ENCODE measurements around the gene PANK2. TPM values are rescaled to one million over a fixed set of nuclear protein-coding genes. Genes with fewer than 3 reads are reported as not detected.
A peak's percentile ranks its signal among the peaks of the same experiment; 100 is the strongest.

PANK2 gene
- total and polyA plus RNA-seq, 2 experiments from 2014 or later, result 36.1 to 72.0 TPM

DNA sequence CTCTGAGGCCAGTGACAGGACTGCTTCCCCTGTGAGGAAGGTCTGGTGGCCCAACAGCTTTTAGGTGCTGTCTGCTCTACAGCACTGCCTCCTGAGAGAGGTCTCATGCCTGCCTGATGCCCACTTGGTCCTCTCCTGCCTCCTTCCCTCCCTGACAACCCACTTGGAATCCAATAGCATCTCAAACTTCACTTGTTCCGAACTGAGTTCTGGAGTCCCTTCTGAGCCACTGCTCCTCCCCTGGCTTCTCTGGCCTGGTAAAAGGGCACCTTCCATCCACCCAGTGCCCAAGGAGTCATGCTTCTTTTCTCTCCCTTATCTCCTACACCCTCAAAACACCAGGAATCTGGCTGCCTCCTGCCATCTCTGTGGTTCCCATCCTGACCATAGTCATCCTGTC is 40.6 kb upstream of the PANK2 start (continued):
- TF ChIP-seq ZNF462 (CRISPR knock-in tag; IDR thresholded peaks at IDR 0.05) (no peak), EZH2 (IDR thresholded peaks at IDR 0.05; ENCODE audit: low read depth, unreplicated experiment) (no peak), REST (IDR thresholded peaks at IDR 0.05; ENCODE audit: unreplicated experiment) (no peak)

DNA sequence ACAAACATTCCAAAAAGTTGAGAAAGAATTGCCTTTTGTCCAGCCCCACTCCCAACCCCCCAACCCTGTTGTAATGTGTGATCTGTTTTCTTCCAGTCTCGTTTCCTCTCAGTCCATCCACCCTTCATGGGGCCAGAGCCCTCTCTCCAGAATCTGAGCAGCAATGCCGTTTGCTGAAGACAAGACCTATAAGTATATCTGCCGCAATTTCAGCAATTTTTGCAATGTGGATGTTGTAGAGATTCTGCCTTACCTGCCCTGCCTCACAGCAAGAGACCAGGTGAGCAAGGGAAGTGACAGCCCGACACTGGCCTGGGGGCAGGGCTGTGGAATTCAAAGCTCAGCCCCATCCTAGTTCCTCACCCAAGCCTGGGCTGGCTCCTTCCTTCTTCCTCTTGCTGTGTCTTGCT is 34.7 kb upstream of the PANK2 start:
- no peaks in the 10 kb centered on the region; the same call in 2 of the 3 replicates for H3K4me1 Mint-ChIP-seq
- Histone ChIP-seq H2AFZ (no peak overlapping the region), H3K79me2 (replicated peaks; ENCODE audit: insufficient read depth) (no peaks in the 10 kb centered on the region), H3K4me1 (ENCODE audit: insufficient read depth) (no peaks in the 10 kb centered on the region), H3K4me2 (no peak overlapping the region), H3K27me3 (ENCODE audit: insufficient read depth) (no peaks in the 10 kb centered on the region), H3K4me3 (no peak overlapping the region), H3K9me2 (ENCODE audit: insufficient read depth) (no peaks in the 10 kb centered on the region), H3K27ac (ENCODE audit: low read depth) (peak overlapping the region; percentile 59; the same call in 1 of the 2 replicates), H3F3A (replicated peaks; ENCODE audit: low read depth) (0 out of 2 replicates have a peak, but pooled peaks cover 5% of the 10 kb centered on the region), H4K20me1 (replicated peaks; ENCODE audit: insufficient read depth) (peaks cover 5% of the 10 kb centered on the region; the same call in 1 of the 2 replicates), H3K36me3 (ENCODE audit: insufficient read depth) (no peaks in the 10 kb centered on the region; the same call in 1 of the 2 replicates)
- H3K4me3 Mint-ChIP-seq, result no peak overlapping the region
- H3K27me3 Mint-ChIP-seq (ENCODE audit: insufficient read depth, low read depth, poor library complexity), result peaks cover 9% of the 10 kb centered on the region
- H3K27ac Mint-ChIP-seq, result no peak overlapping the region
- peak; percentile 77 for ATAC-seq
- peaks cover 37% of the 10 kb centered on the region for H3K36me3 Mint-ChIP-seq (ENCODE audit: low read depth)
- H3K9me3 Mint-ChIP-seq, result no peaks in the 10 kb centered on the region
- DNase-seq (ENCODE audit: low spot score), result peak; percentile 52
- TF ChIP-seq CTCF (conservative IDR thresholded peaks at IDR 0.05; ENCODE audit: low read depth in 2 of 2), result no peak
- TF ChIP-seq EZH2phosphoT487 (IDR thresholded peaks at IDR 0.05; ENCODE audit: unreplicated experiment), result no peak
- TF ChIP-seq CREB1 (CRISPR knock-in tag; IDR thresholded peaks at IDR 0.05; ENCODE audit: low read depth), result no peak
- TF ChIP-seq, protein P1, sequence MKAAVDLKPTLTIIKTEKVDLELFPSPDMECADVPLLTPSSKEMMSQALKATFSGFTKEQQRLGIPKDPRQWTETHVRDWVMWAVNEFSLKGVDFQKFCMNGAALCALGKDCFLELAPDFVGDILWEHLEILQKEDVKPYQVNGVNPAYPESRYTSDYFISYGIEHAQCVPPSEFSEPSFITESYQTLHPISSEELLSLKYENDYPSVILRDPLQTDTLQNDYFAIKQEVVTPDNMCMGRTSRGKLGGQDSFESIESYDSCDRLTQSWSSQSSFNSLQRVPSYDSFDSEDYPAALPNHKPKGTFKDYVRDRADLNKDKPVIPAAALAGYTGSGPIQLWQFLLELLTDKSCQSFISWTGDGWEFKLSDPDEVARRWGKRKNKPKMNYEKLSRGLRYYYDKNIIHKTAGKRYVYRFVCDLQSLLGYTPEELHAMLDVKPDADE (IDR thresholded peaks at IDR 0.05), result no peak
- TF ChIP-seq REST (IDR thresholded peaks at IDR 0.05; ENCODE audit: unreplicated experiment), result no peak
- TF ChIP-seq STAT1 (IDR thresholded peaks at IDR 0.05; ENCODE audit: unreplicated experiment), result no peak

All from GM23338 (cell line).